H1 (cell line): ENCODE measurements around the gene NRL.

Experiments
- CHD1 ChIP-seq: IDR thresholded peaks from 2 replicates; pipeline ENCODE4 v1.6.1; 2012; ENCODE audit warnings: low read depth, low read length, improper control_type of control experiment
- CTCF ChIP-seq, 3 experiments: IDR thresholded peaks; 1 replicate in 2 of 3; 2 replicates in 1 of 3; pipeline versions ENCODE4 v1.5.1 to v1.6.1; 2011; ENCODE audit warnings: low read length in 3 of 3, mild to moderate bottlenecking in 3 of 3, inconsistent platforms in 2 of 3, low read depth in 1 of 3, moderate library complexity in 1 of 3; ENCODE audit not compliant: insufficient read depth in 1 of 3; ENCODE audit errors: control extremely low read depth in 1 of 3
- FOSL1 ChIP-seq: IDR thresholded peaks from 2 replicates; pipeline ENCODE4 v1.6.1; 2011; ENCODE audit warnings: mild to moderate bottlenecking, low read depth, low read length, moderate library complexity; ENCODE audit not compliant: insufficient read depth
- GABPA ChIP-seq: IDR thresholded peaks from 2 replicates; pipeline ENCODE4 v1.6.1; 2011; ENCODE audit warnings: mild to moderate bottlenecking, low read length, moderate library complexity, borderline replicate concordance; ENCODE audit not compliant: insufficient read depth
- JUN ChIP-seq: IDR thresholded peaks from 2 replicates; pipeline ENCODE4 v1.6.1; 2011; ENCODE audit warnings: low read depth, mild to moderate bottlenecking, improper control_type of control experiment, low read length
- MAFK ChIP-seq: IDR thresholded peaks from 2 replicates; pipeline ENCODE4 v1.6.1; 2012; ENCODE audit warnings: low read depth, mild to moderate bottlenecking, improper control_type of control experiment, low read length
- POLR2A ChIP-seq, 2 experiments: IDR thresholded peaks; 1 replicate in 1 of 2; 2 replicates in 1 of 2; pipeline ENCODE4 v1.6.1; 2011; ENCODE audit warnings: low read depth in 2 of 2, low read length in 2 of 2, mild to moderate bottlenecking in 2 of 2; ENCODE audit errors: control extremely low read depth in 1 of 2
- SP2 ChIP-seq: IDR thresholded peaks from 2 replicates; pipeline ENCODE4 v1.6.1; 2012; ENCODE audit warnings: mild to moderate bottlenecking, low read length, inconsistent platforms
- USF2 ChIP-seq: IDR thresholded peaks from 2 replicates; pipeline ENCODE4 v1.6.1; 2011; ENCODE audit warnings: low read length, improper control_type of control experiment

GRCh38 chr14:24075485-24076301 lies 39.1 kb downstream of the NRL start:
- TF ChIP-seq USF2 (no peak), CTCF (IDR thresholded peaks at IDR 0.05; ENCODE audit: control extremely low read depth in 1 of 3, insufficient read depth in 1 of 3, low read depth in 1 of 3, low read length in 3 of 3) (no peak), FOSL1 (no peak), GABPA (no peak), POLR2A (IDR thresholded peaks at IDR 0.05; ENCODE audit: control extremely low read depth in 1 of 2, low read depth in 2 of 2, low read length in 2 of 2) (no peak), SP2 (no peak), MAFK (no peak), CHD1 (no peak), JUN (no peak)
